Jurkat, Clone E6-1 (cell line): ENCODE results near the gene TEAD1.
A peak's percentile ranks its signal among the peaks of the same experiment; 100 is the strongest.

Experiments
- DNase-seq: peaks from one replicate; pipeline ENCODE4 v3.0.0-alpha.2; 2011; ENCODE audit warnings: low read depth, low spot score
- H3K4me3 ChIP-seq: 2 replicates; pipeline ENCODE4 v1.5.1; 2011; ENCODE audit warnings: mild to moderate bottlenecking, low read length, control low read depth, moderate library complexity

The TEAD1 gene

GRCh38 chr11:12813371-12814225 lies 139.4 kb downstream of the TEAD1 start:
- DNase-seq: no peak
- no peak overlapping the region for H3K4me3 ChIP-seq

GRCh38 chr11:12815129-12815480 lies 140.9 kb downstream of the TEAD1 start:
- H3K4me3 ChIP-seq: peak overlapping the region; percentile 8

GRCh38 chr11:12815931-12816494 lies 141.8 kb downstream of the TEAD1 start:
- H3K4me3 ChIP-seq: peak overlapping the region; percentile 16

More at GRCh38 chr11:12815129-12815480, 140.9 kb downstream of the TEAD1 start:
- DNase-seq: no peak

GRCh38 chr11:12817681-12818332 lies 143.6 kb downstream of the TEAD1 start:
- no peak for DNase-seq
- no peak overlapping the region for H3K4me3 ChIP-seq

More at GRCh38 chr11:12815931-12816494, 141.8 kb downstream of the TEAD1 start:
- peak; percentile 82 for DNase-seq

- H3K4me3 ChIP-seq: no peak overlapping the region
- DNase-seq: peak; percentile 78
Observed at GRCh38 chr11:12818333-12819015, 144.3 kb downstream of the TEAD1 start.

- DNase-seq: no peak
- H3K4me3 ChIP-seq: no peak overlapping the region
Observed at GRCh38 chr11:12822392-12823022, 148.3 kb downstream of the TEAD1 start.

GRCh38 chr11:12824281-12825041 lies 150.2 kb downstream of the TEAD1 start:
- no peak for DNase-seq
- H3K4me3 ChIP-seq: no peak overlapping the region

GRCh38 chr11:12826441-12826840 lies 152.2 kb downstream of the TEAD1 start:
- no peak for DNase-seq
- H3K4me3 ChIP-seq: no peak overlapping the region

- H3K4me3 ChIP-seq: no peak overlapping the region
- no peak for DNase-seq
Observed at GRCh38 chr11:12827369-12827768, 153.1 kb downstream of the TEAD1 start.

GRCh38 chr11:12827929-12828812 lies 153.9 kb downstream of the TEAD1 start:
- H3K4me3 ChIP-seq: no peak overlapping the region
- no peak for DNase-seq

- H3K4me3 ChIP-seq: no peak overlapping the region
- DNase-seq: no peak
Observed at GRCh38 chr11:12829131-12829530, 154.9 kb downstream of the TEAD1 start.

GRCh38 chr11:12829540-12830314 lies 155.5 kb downstream of the TEAD1 start:
- no peak for DNase-seq

GRCh38 chr11:12831471-12832202 lies 157.4 kb downstream of the TEAD1 start:
- DNase-seq: no peak
- H3K4me3 ChIP-seq: no peak overlapping the region

More at GRCh38 chr11:12829540-12830314, 155.5 kb downstream of the TEAD1 start:
- no peak overlapping the region for H3K4me3 ChIP-seq

- H3K4me3 ChIP-seq: no peak overlapping the region
- no peak for DNase-seq
Observed at GRCh38 chr11:12832480-12833224, 158.4 kb downstream of the TEAD1 start.

- DNase-seq: no peak
- H3K4me3 ChIP-seq: no peak overlapping the region
Observed at GRCh38 chr11:12834166-12834565, 159.9 kb downstream of the TEAD1 start.

GRCh38 chr11:12834630-12835029 lies 160.4 kb downstream of the TEAD1 start:
- H3K4me3 ChIP-seq: no peak overlapping the region
- no peak for DNase-seq
